HEK293 (cell line): ENCODE results near the gene ADAMTS2.

Experiments used
- CTCF ChIA-PET: fragments of 350-600 bp; formaldehyde crosslinking; extraction: SDS; loops from one replicate; lab custom pipeline; 2021; ENCODE audit warnings: antibody characterized with exemption; lab: Yijun Ruan, JAX
- POLR2A ChIA-PET: fragments of 300-600 bp; formaldehyde crosslinking; extraction: SDS; loops from one replicate; lab custom pipeline; 2020; ENCODE audit warnings: antibody characterized with exemption, inconsistent platforms; lab: Yijun Ruan, JAX
- H3K27ac ChIP-seq: fragments of 200-500 bp; sonication (Bioruptor generic); 2 replicates; pipeline ENCODE4 v1.5.1; 2014; ENCODE audit warnings: low read depth, low read length, control low read depth, inconsistent platforms; ENCODE audit errors: extremely low read depth
- H3K36me3 ChIP-seq, 2 experiments: fragments of 200-500 bp in 1 of 2; sonication (Bioruptor generic) in 1 of 2; 1 replicate in 1 of 2; 2 replicates in 1 of 2; pipeline ENCODE4 v1.5.1; 2014 to 2017; ENCODE audit warnings: inconsistent platforms in 2 of 2, low read length in 2 of 2; ENCODE audit not compliant: control insufficient read depth in 2 of 2, insufficient read depth in 1 of 2
- H3K4me1 ChIP-seq: fragments of 200-500 bp; sonication (Bioruptor generic); 2 replicates; pipeline ENCODE4 v1.5.1; 2014; ENCODE audit warnings: mild to moderate bottlenecking, low read length, inconsistent platforms; ENCODE audit not compliant: control insufficient read depth, insufficient read depth
- H3K4me3 ChIP-seq: 2 replicates; pipeline ENCODE4 v1.5.1; 2011; ENCODE audit warnings: low read depth, mild to moderate bottlenecking, control low read depth, low read length, moderate library complexity
- H3K9me3 ChIP-seq: fragments of 200-500 bp; sonication (Bioruptor generic); 2 replicates; pipeline ENCODE4 v1.5.1; 2014; ENCODE audit warnings: low read depth, low read length, inconsistent platforms; ENCODE audit not compliant: control insufficient read depth, insufficient read depth
- HOXC10 ChIP-seq: sonication (generic); formaldehyde crosslinking; IDR thresholded peaks from 2 replicates; pipeline ENCODE4 v1.8.1; 2023; ENCODE audit warnings: mild to moderate bottlenecking, missing genetic modification reagents
- KLF1 ChIP-seq: fragments of 450-650 bp; formaldehyde crosslinking; IDR thresholded peaks from 2 replicates; pipeline ENCODE4 v1.5.1; 2016; ENCODE audit warnings: missing biosample characterization, missing genetic modification characterization
- KLF8 ChIP-seq: fragments of 450-650 bp; formaldehyde crosslinking; IDR thresholded peaks from 2 replicates; pipeline ENCODE4 v1.5.1; 2016; ENCODE audit warnings: missing biosample characterization, missing genetic modification characterization
- KLF9 ChIP-seq: fragments of 450-650 bp; formaldehyde crosslinking; IDR thresholded peaks from 2 replicates; pipeline ENCODE4 v1.5.1; 2016; ENCODE audit warnings: missing biosample characterization, missing genetic modification characterization, low read depth
- OSR2 ChIP-seq: fragments of 450-650 bp; formaldehyde crosslinking; IDR thresholded peaks from 2 replicates; pipeline ENCODE4 v1.5.1; 2016; ENCODE audit warnings: missing biosample characterization, missing genetic modification characterization
- PRDM6 ChIP-seq: fragments of 450-650 bp; formaldehyde crosslinking; IDR thresholded peaks from 2 replicates; pipeline ENCODE4 v1.5.1; 2017; ENCODE audit warnings: missing biosample characterization, missing genetic modification characterization
- SALL2 ChIP-seq: fragments of 450-650 bp; formaldehyde crosslinking; IDR thresholded peaks from 2 replicates; pipeline ENCODE4 v1.5.0; 2017; ENCODE audit warnings: missing biosample characterization, mild to moderate bottlenecking, missing genetic modification characterization, borderline replicate concordance
- ZBTB21 ChIP-seq: fragments of 450-650 bp; formaldehyde crosslinking; IDR thresholded peaks from 2 replicates; pipeline ENCODE4 v1.5.1; 2017; ENCODE audit warnings: missing biosample characterization, missing genetic modification characterization
- ZBTB7A ChIP-seq: fragments of 450-650 bp; formaldehyde crosslinking; IDR thresholded peaks from 2 replicates; pipeline ENCODE4 v1.5.1; 2016; ENCODE audit warnings: low read depth, missing biosample characterization, missing genetic modification characterization
- ZFP37 ChIP-seq: fragments of 450-650 bp; formaldehyde crosslinking; IDR thresholded peaks from 2 replicates; pipeline ENCODE4 v1.5.1; 2016; ENCODE audit warnings: missing biosample characterization, missing genetic modification characterization
- ZNF112 ChIP-seq: fragments of 450-650 bp; formaldehyde crosslinking; IDR thresholded peaks from 2 replicates; pipeline ENCODE4 v1.5.0; 2017; ENCODE audit warnings: missing biosample characterization, missing genetic modification characterization
- ZNF133 ChIP-seq: fragments of 450-650 bp; formaldehyde crosslinking; IDR thresholded peaks from 2 replicates; pipeline ENCODE4 v1.5.1; 2016; ENCODE audit warnings: missing biosample characterization, missing genetic modification characterization
- ZNF140 ChIP-seq: fragments of 450-650 bp; formaldehyde crosslinking; IDR thresholded peaks from 2 replicates; pipeline ENCODE4 v1.5.1; 2016; ENCODE audit warnings: missing biosample characterization, missing genetic modification characterization
- ZNF169 ChIP-seq: fragments of 450-650 bp; formaldehyde crosslinking; IDR thresholded peaks from 2 replicates; pipeline ENCODE4 v1.5.1; 2016; ENCODE audit warnings: missing biosample characterization, missing genetic modification characterization
- ZNF2 ChIP-seq: fragments of 450-650 bp; formaldehyde crosslinking; IDR thresholded peaks from 2 replicates; pipeline ENCODE4 v1.5.1; 2016; ENCODE audit warnings: missing biosample characterization, missing genetic modification characterization
- ZNF202 ChIP-seq: fragments of 450-650 bp; formaldehyde crosslinking; IDR thresholded peaks from 2 replicates; pipeline ENCODE4 v1.5.1; 2016; ENCODE audit warnings: missing biosample characterization, missing genetic modification characterization, borderline replicate concordance
- ZNF23 ChIP-seq: fragments of 450-650 bp; formaldehyde crosslinking; IDR thresholded peaks from 2 replicates; pipeline ENCODE4 v1.5.1; 2016; ENCODE audit warnings: missing biosample characterization, missing genetic modification characterization, borderline replicate concordance
- ZNF302 ChIP-seq: fragments of 450-650 bp; formaldehyde crosslinking; IDR thresholded peaks from 2 replicates; pipeline ENCODE4 v1.5.1; 2016; ENCODE audit warnings: missing biosample characterization, missing genetic modification characterization, low read depth
- ZNF311 ChIP-seq: fragments of 450-650 bp; formaldehyde crosslinking; IDR thresholded peaks from 2 replicates; pipeline ENCODE4 v1.5.1; 2017; ENCODE audit warnings: missing biosample characterization, missing genetic modification characterization, borderline replicate concordance
- ZNF335 ChIP-seq: fragments of 450-650 bp; formaldehyde crosslinking; conservative IDR thresholded peaks from 2 replicates; pipeline ENCODE4 v1.5.1; 2016; ENCODE audit warnings: missing biosample characterization, missing genetic modification characterization
- ZNF362 ChIP-seq: fragments of 450-650 bp; formaldehyde crosslinking; IDR thresholded peaks from 2 replicates; pipeline ENCODE4 v1.5.1; 2016; ENCODE audit warnings: missing biosample characterization, missing genetic modification characterization
- ZNF514 ChIP-seq: fragments of 450-650 bp; formaldehyde crosslinking; IDR thresholded peaks from 2 replicates; pipeline ENCODE4 v1.5.1; 2016; ENCODE audit warnings: missing biosample characterization, missing genetic modification characterization
- ZNF521 ChIP-seq: fragments of 450-650 bp; formaldehyde crosslinking; IDR thresholded peaks from 2 replicates; pipeline ENCODE4 v1.5.1; 2017; ENCODE audit warnings: missing biosample characterization, mild to moderate bottlenecking, missing genetic modification characterization
- ZNF530 ChIP-seq: fragments of 450-650 bp; formaldehyde crosslinking; IDR thresholded peaks from 2 replicates; pipeline ENCODE4 v1.5.1; 2016; ENCODE audit warnings: low read depth, missing biosample characterization, missing genetic modification characterization
- ZNF549 ChIP-seq: fragments of 450-650 bp; IDR thresholded peaks from 2 replicates; pipeline ENCODE4 v1.5.1; 2018; ENCODE audit warnings: missing biosample characterization, missing genetic modification characterization, mild to moderate bottlenecking, inconsistent platforms, moderate library complexity
- ZNF558 ChIP-seq: fragments of 450-650 bp; formaldehyde crosslinking; IDR thresholded peaks from 2 replicates; pipeline ENCODE4 v1.5.1; 2016; ENCODE audit warnings: missing biosample characterization, missing genetic modification characterization
- ZNF654 ChIP-seq: fragments of 450-650 bp; formaldehyde crosslinking; IDR thresholded peaks from 2 replicates; pipeline ENCODE4 v1.5.1; 2016; ENCODE audit warnings: low read depth, missing biosample characterization, missing genetic modification characterization
- ZNF658 ChIP-seq: fragments of 450-650 bp; formaldehyde crosslinking; IDR thresholded peaks from 2 replicates; pipeline ENCODE4; 2016; ENCODE audit warnings: missing biosample characterization, missing genetic modification characterization
- ZNF660 ChIP-seq: fragments of 450-650 bp; IDR thresholded peaks from 2 replicates; pipeline ENCODE4 v1.5.1; 2018; ENCODE audit warnings: missing biosample characterization, mild to moderate bottlenecking, missing genetic modification characterization
- ZNF768 ChIP-seq: fragments of 450-650 bp; formaldehyde crosslinking; IDR thresholded peaks from 2 replicates; pipeline ENCODE4 v1.5.1; 2018; ENCODE audit warnings: missing biosample characterization, mild to moderate bottlenecking, missing genetic modification characterization
- ZNF837 ChIP-seq: fragments of 450-650 bp; formaldehyde crosslinking; IDR thresholded peaks from 2 replicates; pipeline ENCODE4 v1.5.1; 2016; ENCODE audit warnings: missing biosample characterization, missing genetic modification characterization
- TF ChIP-seq, protein P1 (sequence below): fragments of 450-650 bp; formaldehyde crosslinking; IDR thresholded peaks from 2 replicates; pipeline ENCODE4 v1.5.1; 2016; ENCODE audit warnings: missing biosample characterization, missing genetic modification characterization
- TF ChIP-seq, protein P2 (sequence below): fragments of 450-650 bp; formaldehyde crosslinking; optimal IDR thresholded peaks from 2 replicates; pipeline ENCODE3; 2016; ENCODE audit warnings: missing biosample characterization, mild to moderate bottlenecking, missing genetic modification characterization

The ADAMTS2 gene

DNA sequence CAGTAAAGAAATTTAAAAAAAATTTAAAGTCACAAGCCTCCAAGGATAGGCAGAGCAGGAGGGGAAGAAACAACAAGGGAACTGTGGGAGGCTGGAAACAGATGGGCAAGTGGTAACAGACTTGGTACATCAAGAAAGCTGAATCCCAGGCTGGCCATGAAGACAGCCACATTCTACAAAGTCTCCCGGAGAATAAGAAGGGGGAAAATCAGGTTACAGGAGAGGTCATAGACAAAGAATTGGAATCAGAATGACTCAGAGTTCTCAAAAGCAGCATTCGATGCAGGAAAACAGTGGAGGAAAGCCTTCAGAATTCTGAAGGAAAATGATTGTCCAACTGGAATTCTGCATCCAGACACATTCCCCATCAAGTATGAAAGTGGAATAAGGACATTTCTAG, 129.7 kb downstream of the ADAMTS2 start:
- TF ChIP-seq ZNF768: no peak
- no peak for TF ChIP-seq PRDM6
- no peak for TF ChIP-seq ZNF837
- no peak for TF ChIP-seq HOXC10
- no peak for TF ChIP-seq ZBTB21
- TF ChIP-seq ZFP37 (tag by site-specific recombination): no peak
- no peak for TF ChIP-seq ZNF335
- TF ChIP-seq KLF1 (tag by site-specific recombination): no peak
- no peak for TF ChIP-seq ZNF202
- TF ChIP-seq ZNF311 (tag by site-specific recombination): no peak
- no peak for TF ChIP-seq ZNF133 (tag by site-specific recombination)
- no peak for TF ChIP-seq ZNF302 (tag by site-specific recombination)
- TF ChIP-seq ZNF514 (tag by site-specific recombination): no peak
- no peak for TF ChIP-seq ZNF362 (tag by site-specific recombination)
- TF ChIP-seq ZNF654 (tag by site-specific recombination): no peak
- TF ChIP-seq, all 188 proteins: peak for 0
- Histone ChIP-seq H3K4me3 (no peak overlapping the region), H3K9me3 (no peaks in the 10 kb centered on the region), H3K27ac (no peak overlapping the region), H3K4me1 (no peaks in the 10 kb centered on the region), H3K36me3 (no peaks in the 10 kb centered on the region)
- ChIA-PET CTCF (no interaction called here), POLR2A (no interaction called here)

- Histone ChIP-seq H3K4me3 (no peak overlapping the region), H3K4me1 (no peaks in the 10 kb centered on the region), H3K36me3 (no peaks in the 10 kb centered on the region), H3K27ac (no peak overlapping the region), H3K9me3 (no peaks in the 10 kb centered on the region)
- ChIA-PET CTCF (no interaction called here), POLR2A (no interaction called here)
- no peak for TF ChIP-seq KLF8 (tag by site-specific recombination)
- TF ChIP-seq ZNF521 (tag by site-specific recombination): no peak
- no peak for TF ChIP-seq ZNF23 (tag by site-specific recombination)
- no peak for TF ChIP-seq ZNF658 (tag by site-specific recombination)
- no peak for TF ChIP-seq KLF9 (tag by site-specific recombination)
- no peak for TF ChIP-seq ZNF549 (tag by site-specific recombination)
- TF ChIP-seq ZNF530 (tag by site-specific recombination): no peak
- TF ChIP-seq ZNF202: no peak
- TF ChIP-seq OSR2 (tag by site-specific recombination): no peak
- TF ChIP-seq ZNF558 (tag by site-specific recombination): no peak
- TF ChIP-seq, protein P1, sequence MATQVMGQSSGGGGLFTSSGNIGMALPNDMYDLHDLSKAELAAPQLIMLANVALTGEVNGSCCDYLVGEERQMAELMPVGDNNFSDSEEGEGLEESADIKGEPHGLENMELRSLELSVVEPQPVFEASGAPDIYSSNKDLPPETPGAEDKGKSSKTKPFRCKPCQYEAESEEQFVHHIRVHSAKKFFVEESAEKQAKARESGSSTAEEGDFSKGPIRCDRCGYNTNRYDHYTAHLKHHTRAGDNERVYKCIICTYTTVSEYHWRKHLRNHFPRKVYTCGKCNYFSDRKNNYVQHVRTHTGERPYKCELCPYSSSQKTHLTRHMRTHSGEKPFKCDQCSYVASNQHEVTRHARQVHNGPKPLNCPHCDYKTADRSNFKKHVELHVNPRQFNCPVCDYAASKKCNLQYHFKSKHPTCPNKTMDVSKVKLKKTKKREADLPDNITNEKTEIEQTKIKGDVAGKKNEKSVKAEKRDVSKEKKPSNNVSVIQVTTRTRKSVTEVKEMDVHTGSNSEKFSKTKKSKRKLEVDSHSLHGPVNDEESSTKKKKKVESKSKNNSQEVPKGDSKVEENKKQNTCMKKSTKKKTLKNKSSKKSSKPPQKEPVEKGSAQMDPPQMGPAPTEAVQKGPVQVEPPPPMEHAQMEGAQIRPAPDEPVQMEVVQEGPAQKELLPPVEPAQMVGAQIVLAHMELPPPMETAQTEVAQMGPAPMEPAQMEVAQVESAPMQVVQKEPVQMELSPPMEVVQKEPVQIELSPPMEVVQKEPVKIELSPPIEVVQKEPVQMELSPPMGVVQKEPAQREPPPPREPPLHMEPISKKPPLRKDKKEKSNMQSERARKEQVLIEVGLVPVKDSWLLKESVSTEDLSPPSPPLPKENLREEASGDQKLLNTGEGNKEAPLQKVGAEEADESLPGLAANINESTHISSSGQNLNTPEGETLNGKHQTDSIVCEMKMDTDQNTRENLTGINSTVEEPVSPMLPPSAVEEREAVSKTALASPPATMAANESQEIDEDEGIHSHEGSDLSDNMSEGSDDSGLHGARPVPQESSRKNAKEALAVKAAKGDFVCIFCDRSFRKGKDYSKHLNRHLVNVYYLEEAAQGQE (tag by site-specific recombination): no peak
- no peak for TF ChIP-seq ZNF169 (tag by site-specific recombination)
- no peak for TF ChIP-seq ZNF140 (tag by site-specific recombination)
- TF ChIP-seq, protein P2, sequence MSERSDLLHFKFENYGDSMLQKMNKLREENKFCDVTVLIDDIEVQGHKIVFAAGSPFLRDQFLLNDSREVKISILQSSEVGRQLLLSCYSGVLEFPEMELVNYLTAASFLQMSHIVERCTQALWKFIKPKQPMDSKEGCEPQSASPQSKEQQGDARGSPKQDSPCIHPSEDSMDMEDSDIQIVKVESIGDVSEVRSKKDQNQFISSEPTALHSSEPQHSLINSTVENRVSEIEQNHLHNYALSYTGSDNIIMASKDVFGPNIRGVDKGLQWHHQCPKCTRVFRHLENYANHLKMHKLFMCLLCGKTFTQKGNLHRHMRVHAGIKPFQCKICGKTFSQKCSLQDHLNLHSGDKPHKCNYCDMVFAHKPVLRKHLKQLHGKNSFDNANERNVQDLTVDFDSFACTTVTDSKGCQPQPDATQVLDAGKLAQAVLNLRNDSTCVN (tag by site-specific recombination): no peak
- TF ChIP-seq ZNF660 (tag by site-specific recombination): no peak
- no peak for TF ChIP-seq ZBTB7A (tag by site-specific recombination)
- no peak for TF ChIP-seq ZNF2 (tag by site-specific recombination)
- no peak for TF ChIP-seq ZNF112 (tag by site-specific recombination)
- no peak for TF ChIP-seq SALL2 (tag by site-specific recombination)
These were observed 130.6 kb downstream of the ADAMTS2 start for GRCh38 chr5:179214678-179215077.
